SK-N-SH treated with all-trans-retinoic acid at 6 μM for 48 hours (cell line): Measurements from ENCODE around the gene RPUSD4.

Source experiments
- ATAC-seq: fragments of 200-7000 bp; cut with Tn5 transposase; 3 replicates; pipeline ENCODE4 v1.9.1; 2020; ENCODE audit warnings: mild to moderate bottlenecking, moderate library complexity
- ARNTL ChIP-seq: fragments of 450-650 bp; formaldehyde crosslinking; IDR thresholded peaks from 2 replicates; pipeline ENCODE4 v1.5.0; 2020; ENCODE audit warnings: low read depth, mild to moderate bottlenecking, moderate library complexity, borderline replicate concordance
- BACH2 ChIP-seq: fragments of 250-450 bp; sonication (Bioruptor Pico); IDR thresholded peaks from 2 replicates; pipeline ENCODE4 v1.9.0; 2021; ENCODE audit warnings: mild to moderate bottlenecking, borderline replicate concordance
- CSDC2 ChIP-seq: fragments of 250-450 bp; sonication (Bioruptor Pico); IDR thresholded peaks from 2 replicates; pipeline ENCODE4 v1.5.0; 2020; ENCODE audit warnings: mild to moderate bottlenecking, moderate library complexity
- ESRRG ChIP-seq: fragments of 250-450 bp; sonication (Bioruptor Pico); IDR thresholded peaks from 2 replicates; pipeline ENCODE4 v1.6.1; 2021; ENCODE audit warnings: mild to moderate bottlenecking
- GLIS3 ChIP-seq: fragments of 250-450 bp; sonication (Bioruptor Pico); IDR thresholded peaks from 2 replicates; pipeline ENCODE4 v1.5.0; 2020; ENCODE audit warnings: mild to moderate bottlenecking, moderate library complexity
- OSR1 ChIP-seq: fragments of 250-450 bp; sonication (Bioruptor Pico); IDR thresholded peaks from 2 replicates; pipeline ENCODE4 v1.8.0; 2022; ENCODE audit warnings: moderate library complexity, mild to moderate bottlenecking, inconsistent platforms
- PPARA ChIP-seq: fragments of 250-450 bp; sonication (Bioruptor Pico); IDR thresholded peaks from 2 replicates; pipeline ENCODE4 v1.5.0; 2020; ENCODE audit warnings: mild to moderate bottlenecking, borderline replicate concordance
- RARB ChIP-seq: fragments of 250-450 bp; sonication (Bioruptor Pico); IDR thresholded peaks from 2 replicates; pipeline ENCODE4 v1.8.0; 2021; ENCODE audit warnings: mild to moderate bottlenecking, moderate library complexity
- SNAI2 ChIP-seq: fragments of 250-450 bp; sonication (Bioruptor Pico); IDR thresholded peaks from 2 replicates; pipeline ENCODE4 v1.5.0; 2020; ENCODE audit warnings: mild to moderate bottlenecking, moderate library complexity
- TCF4 ChIP-seq: fragments of 250-450 bp; sonication (Bioruptor Pico); IDR thresholded peaks from 2 replicates; pipeline ENCODE4 v1.8.0; 2021; ENCODE audit warnings: mild to moderate bottlenecking, moderate library complexity, borderline replicate concordance
- TOX ChIP-seq: fragments of 250-450 bp; sonication (Bioruptor Pico); IDR thresholded peaks from 2 replicates; pipeline ENCODE4 v1.8.0; 2021; ENCODE audit warnings: mild to moderate bottlenecking, moderate library complexity, borderline replicate concordance
- ZFP3 ChIP-seq: fragments of 250-450 bp; sonication (Bioruptor Pico); IDR thresholded peaks from 2 replicates; pipeline ENCODE4 v1.5.0; 2020; ENCODE audit warnings: mild to moderate bottlenecking, moderate library complexity
- ZFP30 ChIP-seq: fragments of 450-650 bp; formaldehyde crosslinking; IDR thresholded peaks from 2 replicates; pipeline ENCODE4 v1.5.0; 2022; ENCODE audit warnings: mild to moderate bottlenecking, moderate library complexity
- ZNF565 ChIP-seq: fragments of 450-650 bp; formaldehyde crosslinking; conservative IDR thresholded peaks from 2 replicates; pipeline ENCODE4 v1.5.0; 2020; ENCODE audit warnings: low read depth, mild to moderate bottlenecking, moderate library complexity
- ZNF70 ChIP-seq: fragments of 450-650 bp; formaldehyde crosslinking; IDR thresholded peaks from 2 replicates; pipeline ENCODE4 v1.5.0; 2020; ENCODE audit warnings: mild to moderate bottlenecking, moderate library complexity
- ZNF8 ChIP-seq: fragments of 450-650 bp; formaldehyde crosslinking; IDR thresholded peaks from 2 replicates; pipeline ENCODE4 v1.5.0; 2020; ENCODE audit warnings: mild to moderate bottlenecking, moderate library complexity
- TF ChIP-seq, protein P1 (sequence below): fragments of 250-450 bp; sonication (Bioruptor Pico); IDR thresholded peaks from 2 replicates; pipeline ENCODE4 v1.8.0; 2020; ENCODE audit warnings: mild to moderate bottlenecking, moderate library complexity, borderline replicate concordance
- TF ChIP-seq, protein P2 (sequence below): fragments of 250-450 bp; sonication (Bioruptor Pico); IDR thresholded peaks from 2 replicates; pipeline ENCODE4 v1.5.1; 2020; ENCODE audit warnings: low read depth, mild to moderate bottlenecking, moderate library complexity
- TF ChIP-seq, protein P3 (sequence below): fragments of 250-450 bp; sonication (Bioruptor Pico); IDR thresholded peaks from 2 replicates; pipeline ENCODE4 v1.5.1; 2021; ENCODE audit warnings: mild to moderate bottlenecking, moderate library complexity
- TF ChIP-seq, protein P4 (sequence below): fragments of 250-450 bp; sonication (Bioruptor Pico); IDR thresholded peaks from 2 replicates; pipeline ENCODE4 v1.8.0; 2021; ENCODE audit warnings: low read depth, mild to moderate bottlenecking, moderate library complexity, borderline replicate concordance

The RPUSD4 gene

DNA sequence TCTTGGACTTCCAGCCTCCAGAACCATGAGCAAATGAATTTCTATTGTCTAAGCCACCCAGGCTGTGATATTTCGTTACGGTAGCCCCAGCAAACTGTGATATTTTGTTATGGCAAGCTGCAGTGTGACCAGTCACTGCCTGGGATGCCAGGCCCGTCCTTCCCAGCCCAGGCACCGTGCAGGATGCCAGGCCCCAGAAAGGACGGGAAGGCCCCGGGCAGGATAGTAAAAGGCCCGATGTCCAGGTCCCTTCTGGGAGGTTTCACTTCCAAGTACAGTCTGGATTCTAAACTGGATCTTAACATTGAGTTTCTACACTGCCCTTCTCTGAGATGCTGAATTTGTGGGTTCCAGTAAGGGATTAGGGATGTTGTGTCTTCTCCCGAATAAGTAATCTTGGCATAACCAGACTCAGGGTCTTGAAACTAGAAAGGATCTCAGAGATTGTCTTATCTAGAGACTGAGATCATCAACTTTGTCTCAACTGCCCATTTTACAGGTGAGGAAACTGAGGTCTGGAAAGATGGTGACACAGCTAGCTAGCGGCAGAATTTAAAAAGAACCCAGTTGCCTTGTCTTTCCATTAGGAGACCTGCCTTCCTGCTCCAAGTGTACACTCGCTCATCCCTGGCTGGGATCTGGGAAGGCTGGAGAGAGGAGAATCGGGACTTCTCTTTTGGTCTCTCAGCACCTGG is 19.9 kb downstream of the RPUSD4 start:
- TF ChIP-seq SNAI2 (CRISPR knock-in tag) (no peak), CSDC2 (CRISPR knock-in tag) (no peak), ESRRG (CRISPR knock-in tag) (no peak), OSR1 (CRISPR knock-in tag) (no peak), ZFP30 (no peak)
- TF ChIP-seq, protein P1, sequence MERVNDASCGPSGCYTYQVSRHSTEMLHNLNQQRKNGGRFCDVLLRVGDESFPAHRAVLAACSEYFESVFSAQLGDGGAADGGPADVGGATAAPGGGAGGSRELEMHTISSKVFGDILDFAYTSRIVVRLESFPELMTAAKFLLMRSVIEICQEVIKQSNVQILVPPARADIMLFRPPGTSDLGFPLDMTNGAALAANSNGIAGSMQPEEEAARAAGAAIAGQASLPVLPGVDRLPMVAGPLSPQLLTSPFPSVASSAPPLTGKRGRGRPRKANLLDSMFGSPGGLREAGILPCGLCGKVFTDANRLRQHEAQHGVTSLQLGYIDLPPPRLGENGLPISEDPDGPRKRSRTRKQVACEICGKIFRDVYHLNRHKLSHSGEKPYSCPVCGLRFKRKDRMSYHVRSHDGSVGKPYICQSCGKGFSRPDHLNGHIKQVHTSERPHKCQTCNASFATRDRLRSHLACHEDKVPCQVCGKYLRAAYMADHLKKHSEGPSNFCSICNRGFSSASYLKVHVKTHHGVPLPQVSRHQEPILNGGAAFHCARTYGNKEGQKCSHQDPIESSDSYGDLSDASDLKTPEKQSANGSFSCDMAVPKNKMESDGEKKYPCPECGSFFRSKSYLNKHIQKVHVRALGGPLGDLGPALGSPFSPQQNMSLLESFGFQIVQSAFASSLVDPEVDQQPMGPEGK = no peak
- no peak for ATAC-seq

DNA sequence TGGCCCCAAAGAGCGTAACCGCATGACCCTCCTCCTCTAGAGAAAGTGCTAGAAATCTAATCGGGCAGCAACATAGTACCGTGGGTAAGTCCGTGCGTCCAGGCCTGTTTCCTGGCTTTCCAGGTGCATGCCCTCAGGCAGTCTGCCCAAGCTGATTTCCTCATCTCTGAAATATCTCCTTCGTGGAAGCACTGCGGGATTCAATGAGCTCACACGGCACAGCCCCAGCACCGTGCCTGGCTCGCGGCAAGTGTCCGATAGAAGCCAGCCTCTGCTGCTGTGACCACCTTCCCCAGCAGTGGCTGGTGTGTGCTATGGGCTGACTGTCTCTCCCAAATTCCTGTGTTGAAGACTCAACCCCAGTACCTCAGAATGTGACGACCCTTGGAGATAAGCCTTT is 20.7 kb downstream of the RPUSD4 start:
- TF ChIP-seq RARB (CRISPR knock-in tag) (no peak), TCF4 (CRISPR knock-in tag) (no peak), ZNF565 (CRISPR knock-in tag) (no peak), ESRRG (CRISPR knock-in tag) (no peak), CSDC2 (CRISPR knock-in tag) (no peak), ARNTL (no peak), OSR1 (CRISPR knock-in tag) (no peak), ZFP30 (no peak), ZNF8 (no peak)
- TF ChIP-seq, protein P2, sequence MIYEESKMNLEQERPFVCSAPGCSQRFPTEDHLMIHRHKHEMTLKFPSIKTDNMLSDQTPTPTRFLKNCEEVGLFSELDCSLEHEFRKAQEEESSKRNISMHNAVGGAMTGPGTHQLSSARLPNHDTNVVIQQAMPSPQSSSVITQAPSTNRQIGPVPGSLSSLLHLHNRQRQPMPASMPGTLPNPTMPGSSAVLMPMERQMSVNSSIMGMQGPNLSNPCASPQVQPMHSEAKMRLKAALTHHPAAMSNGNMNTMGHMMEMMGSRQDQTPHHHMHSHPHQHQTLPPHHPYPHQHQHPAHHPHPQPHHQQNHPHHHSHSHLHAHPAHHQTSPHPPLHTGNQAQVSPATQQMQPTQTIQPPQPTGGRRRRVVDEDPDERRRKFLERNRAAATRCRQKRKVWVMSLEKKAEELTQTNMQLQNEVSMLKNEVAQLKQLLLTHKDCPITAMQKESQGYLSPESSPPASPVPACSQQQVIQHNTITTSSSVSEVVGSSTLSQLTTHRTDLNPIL (CRISPR knock-in tag) = no peak
- no peak for ATAC-seq

DNA sequence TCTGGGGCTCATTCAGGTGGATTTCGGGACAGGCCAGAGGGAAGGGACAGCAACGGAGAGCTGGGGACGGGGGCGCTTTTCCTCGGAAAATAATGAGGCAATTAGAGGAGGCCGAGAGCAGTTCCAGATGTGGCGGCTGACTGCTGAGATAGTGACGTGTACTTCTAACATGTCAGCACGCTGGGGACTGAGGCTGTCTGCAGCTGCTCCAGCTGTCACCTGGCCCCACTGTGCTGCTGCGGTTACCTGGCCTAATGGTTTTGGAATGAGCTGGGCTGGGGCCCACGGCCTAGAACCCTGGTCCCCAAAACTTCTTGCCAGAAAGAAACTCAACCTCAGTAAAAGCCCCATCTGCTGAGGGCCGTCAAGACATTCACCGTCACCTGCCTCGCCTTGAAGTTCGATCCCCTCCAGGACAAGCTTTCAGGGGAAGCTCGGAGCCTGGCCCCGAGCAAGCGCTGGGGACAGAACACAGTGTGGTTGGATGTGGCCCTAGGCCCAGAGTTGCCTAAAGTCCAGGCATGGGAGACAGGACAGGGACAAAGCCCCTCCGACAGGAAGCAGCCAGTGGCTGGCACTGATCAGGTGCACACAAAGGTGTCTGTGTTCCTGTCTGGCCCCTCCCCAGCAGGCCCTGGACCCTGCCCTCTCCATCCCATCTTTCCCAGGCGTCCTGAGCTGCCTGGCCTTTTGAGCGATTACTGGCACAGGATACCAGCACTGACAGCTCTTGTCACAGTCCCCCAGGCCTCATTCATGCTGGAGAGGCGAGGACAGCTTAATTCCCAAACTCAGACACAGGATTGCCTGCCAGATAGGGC is 22.1 kb downstream of the RPUSD4 start:
- no peak for TF ChIP-seq ZFP3 (CRISPR knock-in tag)
- no peak for TF ChIP-seq SNAI2 (CRISPR knock-in tag)
- TF ChIP-seq, protein P1 = no peak
- no peak for TF ChIP-seq CSDC2 (CRISPR knock-in tag)
- TF ChIP-seq ARNTL = no peak
- no peak for TF ChIP-seq TOX (CRISPR knock-in tag)
- TF ChIP-seq, protein P2 (CRISPR knock-in tag) = no peak
- TF ChIP-seq, all 23 proteins: peak for 0
- no peak for ATAC-seq

DNA sequence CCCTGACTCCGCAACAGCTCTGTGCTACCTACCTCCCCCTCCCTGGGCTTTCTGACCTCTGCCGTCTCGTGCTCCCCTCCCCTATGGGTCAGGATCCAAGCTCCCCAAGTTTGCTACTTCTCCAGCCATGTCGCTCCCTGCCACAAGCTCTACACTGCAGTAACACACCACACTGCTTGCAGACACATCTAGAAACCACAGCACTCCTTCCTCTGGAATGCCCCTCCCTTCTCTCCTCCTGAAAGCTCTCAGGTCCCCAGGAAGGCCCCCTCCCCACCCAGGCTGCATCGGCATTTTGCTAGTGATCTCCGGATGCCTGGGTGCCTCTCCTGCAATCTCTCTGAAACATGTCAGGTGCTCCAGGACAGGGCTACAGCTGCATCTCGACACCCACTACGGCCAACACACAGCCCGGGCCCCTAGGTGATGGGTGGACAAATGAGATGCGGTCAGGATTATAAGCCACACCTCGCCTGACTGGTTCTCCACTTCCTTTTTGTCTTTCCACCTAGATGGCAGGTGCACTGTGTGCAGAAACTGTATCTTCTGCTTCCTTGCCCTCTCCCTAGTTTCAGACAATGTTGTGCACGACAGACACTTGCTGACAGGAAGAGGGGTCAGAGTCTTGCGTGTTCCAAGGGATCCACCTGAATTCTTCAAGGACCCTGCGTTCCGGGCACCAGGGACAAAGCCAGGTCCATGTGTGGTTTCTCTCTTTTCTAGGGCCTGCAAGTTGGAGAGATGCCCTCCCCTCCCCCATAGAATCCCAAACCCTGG is 22.9 kb downstream of the RPUSD4 start:
- ATAC-seq = no peak
- TF ChIP-seq ZNF565 (CRISPR knock-in tag) (no peak), ZNF8 (no peak), ZFP30 (no peak), GLIS3 (no peak), BACH2 (CRISPR knock-in tag) (no peak), SNAI2 (CRISPR knock-in tag) (no peak), ESRRG (CRISPR knock-in tag) (no peak), PPARA (CRISPR knock-in tag) (no peak), TOX (CRISPR knock-in tag) (no peak), ZNF70 (no peak), RARB (CRISPR knock-in tag) (no peak), ARNTL (no peak)
- TF ChIP-seq, protein P3, sequence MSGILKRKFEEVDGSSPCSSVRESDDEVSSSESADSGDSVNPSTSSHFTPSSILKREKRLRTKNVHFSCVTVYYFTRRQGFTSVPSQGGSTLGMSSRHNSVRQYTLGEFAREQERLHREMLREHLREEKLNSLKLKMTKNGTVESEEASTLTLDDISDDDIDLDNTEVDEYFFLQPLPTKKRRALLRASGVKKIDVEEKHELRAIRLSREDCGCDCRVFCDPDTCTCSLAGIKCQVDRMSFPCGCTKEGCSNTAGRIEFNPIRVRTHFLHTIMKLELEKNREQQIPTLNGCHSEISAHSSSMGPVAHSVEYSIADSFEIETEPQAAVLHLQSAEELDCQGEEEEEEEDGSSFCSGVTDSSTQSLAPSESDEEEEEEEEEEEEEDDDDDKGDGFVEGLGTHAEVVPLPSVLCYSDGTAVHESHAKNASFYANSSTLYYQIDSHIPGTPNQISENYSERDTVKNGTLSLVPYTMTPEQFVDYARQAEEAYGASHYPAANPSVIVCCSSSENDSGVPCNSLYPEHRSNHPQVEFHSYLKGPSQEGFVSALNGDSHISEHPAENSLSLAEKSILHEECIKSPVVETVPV = no peak
- TF ChIP-seq, protein P2 (CRISPR knock-in tag) = no peak
- TF ChIP-seq, protein P4, sequence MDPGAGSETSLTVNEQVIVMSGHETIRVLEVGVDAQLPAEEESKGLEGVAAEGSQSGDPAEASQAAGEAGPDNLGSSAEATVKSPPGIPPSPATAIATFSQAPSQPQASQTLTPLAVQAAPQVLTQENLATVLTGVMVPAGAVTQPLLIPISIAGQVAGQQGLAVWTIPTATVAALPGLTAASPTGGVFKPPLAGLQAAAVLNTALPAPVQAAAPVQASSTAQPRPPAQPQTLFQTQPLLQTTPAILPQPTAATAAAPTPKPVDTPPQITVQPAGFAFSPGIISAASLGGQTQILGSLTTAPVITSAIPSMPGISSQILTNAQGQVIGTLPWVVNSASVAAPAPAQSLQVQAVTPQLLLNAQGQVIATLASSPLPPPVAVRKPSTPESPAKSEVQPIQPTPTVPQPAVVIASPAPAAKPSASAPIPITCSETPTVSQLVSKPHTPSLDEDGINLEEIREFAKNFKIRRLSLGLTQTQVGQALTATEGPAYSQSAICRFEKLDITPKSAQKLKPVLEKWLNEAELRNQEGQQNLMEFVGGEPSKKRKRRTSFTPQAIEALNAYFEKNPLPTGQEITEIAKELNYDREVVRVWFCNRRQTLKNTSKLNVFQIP (CRISPR knock-in tag) = no peak
